NCI-H2029 (cell line): ENCODE measurements around the gene GRSF1.
"Not testable (repeated sequence)": the region's sequence is repeated elsewhere in the genome, so short reads cannot be mapped to it uniquely, and the experiment has no call there.

ENCODE experiments used
- DNase-seq: peaks from one replicate; lab custom pipeline; 2025; lab: John Stamatoyannopoulos, UW

The GRSF1 gene

GRCh38 chr4:70833675-70834074 is 6.0 kb downstream of the GRSF1 start:
- no peak for DNase-seq

GRCh38 chr4:70831293-70831692 is 8.4 kb downstream of the GRSF1 start:
- DNase-seq = no peak

- DNase-seq = no peak
Observed at GRCh38 chr4:70830054-70830453, 9.6 kb downstream of the GRSF1 start.

- no peak for DNase-seq
Observed at GRCh38 chr4:70829492-70829891, 10.2 kb downstream of the GRSF1 start.

- no peak for DNase-seq
Observed at GRCh38 chr4:70829015-70829414, 10.7 kb downstream of the GRSF1 start.

GRCh38 chr4:70818921-70819320 is 20.8 kb downstream of the GRSF1 start:
- no peak for DNase-seq

- no peak for DNase-seq
Observed at GRCh38 chr4:70818173-70818855, 21.4 kb downstream of the GRSF1 start.

- DNase-seq = no peak
Observed at GRCh38 chr4:70816894-70817293, 22.8 kb downstream of the GRSF1 start.

- no peak for DNase-seq
Observed at GRCh38 chr4:70815370-70815769, 24.3 kb downstream of the GRSF1 start.

- no peak for DNase-seq
Observed at GRCh38 chr4:70808151-70808550, 31.5 kb downstream of the GRSF1 start.

- peak; percentile 19 for DNase-seq
Observed at GRCh38 chr4:70802928-70803580, 36.6 kb downstream of the GRSF1 start.

- DNase-seq = peak; percentile 9
Observed at GRCh38 chr4:70801265-70801809, 38.4 kb downstream of the GRSF1 start.

- DNase-seq = no peak
Observed at GRCh38 chr4:70793626-70794025, 46.1 kb downstream of the GRSF1 start.

GRCh38 chr4:70788733-70789132 is 51.0 kb downstream of the GRSF1 start:
- DNase-seq = no peak

GRCh38 chr4:70787496-70787895 is 52.2 kb downstream of the GRSF1 start:
- no peak for DNase-seq

GRCh38 chr4:70783096-70783495 is 56.6 kb downstream of the GRSF1 start:
- no peak for DNase-seq

- DNase-seq = peak; percentile 61
Observed at GRCh38 chr4:70778888-70779422, 60.7 kb downstream of the GRSF1 start.

- DNase-seq = no peak
Observed at GRCh38 chr4:70772929-70773555, 66.6 kb downstream of the GRSF1 start.

GRCh38 chr4:70769396-70769795 is 70.3 kb downstream of the GRSF1 start:
- not testable (repeated sequence) for DNase-seq

- DNase-seq = no peak
Observed at GRCh38 chr4:70768301-70768948, 71.3 kb downstream of the GRSF1 start.
